HEK293 (cell line): Measurements from ENCODE around the gene CYP39A1.

Experiments used
- KLF1 ChIP-seq: fragments of 450-650 bp; formaldehyde crosslinking; IDR thresholded peaks from 2 replicates; pipeline ENCODE4 v1.5.1; 2016; ENCODE audit warnings: missing biosample characterization, missing genetic modification characterization
- KLF9 ChIP-seq: fragments of 450-650 bp; formaldehyde crosslinking; IDR thresholded peaks from 2 replicates; pipeline ENCODE4 v1.5.1; 2016; ENCODE audit warnings: missing biosample characterization, missing genetic modification characterization, low read depth
- MEIS1 ChIP-seq: sonication (generic); formaldehyde crosslinking; IDR thresholded peaks from 2 replicates; pipeline ENCODE4 v1.8.1; 2022; ENCODE audit warnings: missing genetic modification reagents, mild to moderate bottlenecking, borderline replicate concordance
- OSR2 ChIP-seq: fragments of 450-650 bp; formaldehyde crosslinking; IDR thresholded peaks from 2 replicates; pipeline ENCODE4 v1.5.1; 2016; ENCODE audit warnings: missing biosample characterization, missing genetic modification characterization
- REPIN1 ChIP-seq: fragments of 450-650 bp; formaldehyde crosslinking; IDR thresholded peaks from 2 replicates; pipeline ENCODE4 v1.5.1; 2017; ENCODE audit warnings: missing biosample characterization, missing genetic modification characterization, low read depth
- ZNF146 ChIP-seq: fragments of 450-650 bp; formaldehyde crosslinking; IDR thresholded peaks from 2 replicates; pipeline ENCODE4 v1.5.1; 2016; ENCODE audit warnings: missing biosample characterization, missing genetic modification characterization
- ZNF24 ChIP-seq: fragments of 450-650 bp; formaldehyde crosslinking; IDR thresholded peaks from 2 replicates; pipeline ENCODE4 v1.5.1; 2016; ENCODE audit warnings: missing biosample characterization, missing genetic modification characterization
- ZNF610 ChIP-seq: fragments of 450-650 bp; formaldehyde crosslinking; IDR thresholded peaks from 2 replicates; pipeline ENCODE4 v1.5.1; 2016; ENCODE audit warnings: missing biosample characterization, missing genetic modification characterization, borderline replicate concordance
- ZNF658 ChIP-seq: fragments of 450-650 bp; formaldehyde crosslinking; IDR thresholded peaks from 2 replicates; pipeline ENCODE4; 2016; ENCODE audit warnings: missing biosample characterization, missing genetic modification characterization
- TF ChIP-seq, protein P1 (sequence below): fragments of 450-650 bp; formaldehyde crosslinking; IDR thresholded peaks from 2 replicates; pipeline ENCODE4 v1.5.1; 2017; ENCODE audit warnings: missing biosample characterization, mild to moderate bottlenecking, missing genetic modification characterization, moderate library complexity
- TF ChIP-seq, protein P2 (sequence below): fragments of 450-650 bp; formaldehyde crosslinking; IDR thresholded peaks from 2 replicates; pipeline ENCODE4 v1.5.1; 2016; ENCODE audit warnings: missing biosample characterization, missing genetic modification characterization
- TF ChIP-seq, protein P3 (sequence below): fragments of 450-650 bp; formaldehyde crosslinking; IDR thresholded peaks from 2 replicates; pipeline ENCODE4 v1.5.1; 2017; ENCODE audit warnings: missing biosample characterization, missing genetic modification characterization
- TF ChIP-seq, protein P4 (sequence below): sonication (generic); formaldehyde crosslinking; IDR thresholded peaks from 2 replicates; pipeline ENCODE4 v1.8.1; 2022; ENCODE audit warnings: mild to moderate bottlenecking, moderate library complexity, missing genetic modification reagents

DNA sequence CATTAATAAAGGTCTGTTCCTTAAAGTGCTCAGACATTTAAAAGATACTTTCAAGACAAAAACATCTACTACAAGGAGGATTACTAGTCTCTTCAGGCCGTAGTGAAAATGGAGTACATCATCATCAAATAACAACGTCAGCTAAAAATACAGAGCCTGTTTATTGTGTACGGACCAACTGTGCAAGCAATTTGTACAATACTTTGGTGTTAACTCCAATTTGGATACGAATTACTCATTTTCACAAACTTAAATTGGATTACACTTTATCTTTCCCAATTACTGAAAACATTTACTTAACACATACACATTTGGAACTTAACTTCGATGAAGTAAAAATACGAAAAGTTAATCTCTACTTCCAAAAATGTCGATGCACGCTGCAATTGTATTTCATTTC is 802 bp downstream of the CYP39A1 start:
- TF ChIP-seq, protein P1, sequence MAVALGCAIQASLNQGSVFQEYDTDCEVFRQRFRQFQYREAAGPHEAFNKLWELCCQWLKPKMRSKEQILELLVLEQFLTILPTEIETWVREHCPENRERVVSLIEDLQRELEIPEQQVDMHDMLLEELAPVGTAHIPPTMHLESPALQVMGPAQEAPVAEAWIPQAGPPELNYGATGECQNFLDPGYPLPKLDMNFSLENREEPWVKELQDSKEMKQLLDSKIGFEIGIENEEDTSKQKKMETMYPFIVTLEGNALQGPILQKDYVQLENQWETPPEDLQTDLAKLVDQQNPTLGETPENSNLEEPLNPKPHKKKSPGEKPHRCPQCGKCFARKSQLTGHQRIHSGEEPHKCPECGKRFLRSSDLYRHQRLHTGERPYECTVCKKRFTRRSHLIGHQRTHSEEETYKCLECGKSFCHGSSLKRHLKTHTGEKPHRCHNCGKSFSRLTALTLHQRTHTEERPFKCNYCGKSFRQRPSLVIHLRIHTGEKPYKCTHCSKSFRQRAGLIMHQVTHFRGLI (tag by site-specific recombination) = no peak
- TF ChIP-seq ZNF146 (tag by site-specific recombination) = no peak
- no peak for TF ChIP-seq KLF1 (tag by site-specific recombination)
- TF ChIP-seq, protein P2, sequence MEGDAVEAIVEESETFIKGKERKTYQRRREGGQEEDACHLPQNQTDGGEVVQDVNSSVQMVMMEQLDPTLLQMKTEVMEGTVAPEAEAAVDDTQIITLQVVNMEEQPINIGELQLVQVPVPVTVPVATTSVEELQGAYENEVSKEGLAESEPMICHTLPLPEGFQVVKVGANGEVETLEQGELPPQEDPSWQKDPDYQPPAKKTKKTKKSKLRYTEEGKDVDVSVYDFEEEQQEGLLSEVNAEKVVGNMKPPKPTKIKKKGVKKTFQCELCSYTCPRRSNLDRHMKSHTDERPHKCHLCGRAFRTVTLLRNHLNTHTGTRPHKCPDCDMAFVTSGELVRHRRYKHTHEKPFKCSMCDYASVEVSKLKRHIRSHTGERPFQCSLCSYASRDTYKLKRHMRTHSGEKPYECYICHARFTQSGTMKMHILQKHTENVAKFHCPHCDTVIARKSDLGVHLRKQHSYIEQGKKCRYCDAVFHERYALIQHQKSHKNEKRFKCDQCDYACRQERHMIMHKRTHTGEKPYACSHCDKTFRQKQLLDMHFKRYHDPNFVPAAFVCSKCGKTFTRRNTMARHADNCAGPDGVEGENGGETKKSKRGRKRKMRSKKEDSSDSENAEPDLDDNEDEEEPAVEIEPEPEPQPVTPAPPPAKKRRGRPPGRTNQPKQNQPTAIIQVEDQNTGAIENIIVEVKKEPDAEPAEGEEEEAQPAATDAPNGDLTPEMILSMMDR (tag by site-specific recombination) = no peak
- TF ChIP-seq ZNF610 (tag by site-specific recombination) = no peak
- no peak for TF ChIP-seq KLF9
- TF ChIP-seq, protein P3, sequence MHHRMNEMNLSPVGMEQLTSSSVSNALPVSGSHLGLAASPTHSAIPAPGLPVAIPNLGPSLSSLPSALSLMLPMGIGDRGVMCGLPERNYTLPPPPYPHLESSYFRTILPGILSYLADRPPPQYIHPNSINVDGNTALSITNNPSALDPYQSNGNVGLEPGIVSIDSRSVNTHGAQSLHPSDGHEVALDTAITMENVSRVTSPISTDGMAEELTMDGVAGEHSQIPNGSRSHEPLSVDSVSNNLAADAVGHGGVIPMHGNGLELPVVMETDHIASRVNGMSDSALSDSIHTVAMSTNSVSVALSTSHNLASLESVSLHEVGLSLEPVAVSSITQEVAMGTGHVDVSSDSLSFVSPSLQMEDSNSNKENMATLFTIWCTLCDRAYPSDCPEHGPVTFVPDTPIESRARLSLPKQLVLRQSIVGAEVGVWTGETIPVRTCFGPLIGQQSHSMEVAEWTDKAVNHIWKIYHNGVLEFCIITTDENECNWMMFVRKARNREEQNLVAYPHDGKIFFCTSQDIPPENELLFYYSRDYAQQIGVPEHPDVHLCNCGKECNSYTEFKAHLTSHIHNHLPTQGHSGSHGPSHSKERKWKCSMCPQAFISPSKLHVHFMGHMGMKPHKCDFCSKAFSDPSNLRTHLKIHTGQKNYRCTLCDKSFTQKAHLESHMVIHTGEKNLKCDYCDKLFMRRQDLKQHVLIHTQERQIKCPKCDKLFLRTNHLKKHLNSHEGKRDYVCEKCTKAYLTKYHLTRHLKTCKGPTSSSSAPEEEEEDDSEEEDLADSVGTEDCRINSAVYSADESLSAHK = no peak
- no peak for TF ChIP-seq ZNF658
- TF ChIP-seq, protein P4, sequence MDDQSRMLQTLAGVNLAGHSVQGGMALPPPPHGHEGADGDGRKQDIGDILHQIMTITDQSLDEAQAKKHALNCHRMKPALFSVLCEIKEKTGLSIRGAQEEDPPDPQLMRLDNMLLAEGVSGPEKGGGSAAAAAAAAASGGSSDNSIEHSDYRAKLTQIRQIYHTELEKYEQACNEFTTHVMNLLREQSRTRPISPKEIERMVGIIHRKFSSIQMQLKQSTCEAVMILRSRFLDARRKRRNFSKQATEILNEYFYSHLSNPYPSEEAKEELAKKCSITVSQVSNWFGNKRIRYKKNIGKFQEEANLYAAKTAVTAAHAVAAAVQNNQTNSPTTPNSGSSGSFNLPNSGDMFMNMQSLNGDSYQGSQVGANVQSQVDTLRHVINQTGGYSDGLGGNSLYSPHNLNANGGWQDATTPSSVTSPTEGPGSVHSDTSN (CRISPR knock-in tag) = no peak
- TF ChIP-seq REPIN1 (tag by site-specific recombination) = no peak
- TF ChIP-seq OSR2 (tag by site-specific recombination) = no peak
- no peak for TF ChIP-seq ZNF24 (tag by site-specific recombination)
- no peak for TF ChIP-seq MEIS1 (CRISPR knock-in tag)
